MM.1S (cell line): Measurements from ENCODE around the gene CELF4.

Experiments
- EZH2 ChIP-seq: fragments of 300-600 bp; sonication (generic); optimal IDR thresholded peaks from 2 replicates; pipeline ENCODE3; 2017; ENCODE audit warnings: low read depth, mild to moderate bottlenecking, antibody characterized with exemption, low read length, mixed read lengths
- EZH2phosphoT487 ChIP-seq: fragments of 300-600 bp; sonication (generic); IDR thresholded peaks from 2 replicates; pipeline ENCODE4 v1.6.1; 2018; ENCODE audit warnings: antibody characterized with exemption, low read length
- TF ChIP-seq, protein P1 (sequence below): fragments of 300-600 bp; sonication (generic); IDR thresholded peaks from 2 replicates; pipeline ENCODE4 v1.5.1; 2016; ENCODE audit warnings: antibody characterized with exemption, low read length, mixed read lengths

DNA sequence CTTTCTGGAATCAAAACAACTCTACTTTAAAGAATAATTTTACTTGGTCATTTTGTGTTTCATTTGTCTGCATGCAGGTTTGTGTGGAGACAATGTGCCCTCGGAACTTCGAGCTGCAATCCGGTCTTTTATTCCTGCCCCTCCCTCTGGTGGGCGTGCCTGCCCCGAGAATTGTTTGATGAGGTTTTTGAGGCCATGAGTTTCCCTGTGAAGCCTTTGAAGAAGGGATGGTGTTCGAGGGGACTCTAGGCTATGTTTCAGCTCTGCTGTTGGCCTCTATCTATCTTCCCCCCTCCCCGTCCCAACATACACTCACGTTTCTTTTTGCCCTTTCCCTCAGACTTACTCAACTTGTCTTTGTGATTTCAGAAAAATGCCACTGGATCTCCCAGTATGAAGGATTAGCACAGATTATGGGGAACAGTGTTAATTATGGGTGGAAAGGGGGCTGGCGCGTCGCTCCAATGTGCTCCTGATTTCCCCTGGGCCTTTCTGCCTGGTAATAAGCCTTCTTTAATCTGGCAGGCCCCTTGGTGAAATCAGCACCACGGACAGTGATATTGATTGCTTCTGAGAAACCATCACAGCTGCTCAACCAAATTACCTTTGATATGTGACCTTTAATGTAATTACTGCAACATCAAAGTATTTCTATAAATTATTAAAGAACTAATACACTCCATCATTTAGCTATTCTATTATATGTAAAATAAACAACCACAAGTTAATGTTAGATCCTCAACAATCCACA is 82.2 kb downstream of the CELF4 start:
- TF ChIP-seq, protein P1, sequence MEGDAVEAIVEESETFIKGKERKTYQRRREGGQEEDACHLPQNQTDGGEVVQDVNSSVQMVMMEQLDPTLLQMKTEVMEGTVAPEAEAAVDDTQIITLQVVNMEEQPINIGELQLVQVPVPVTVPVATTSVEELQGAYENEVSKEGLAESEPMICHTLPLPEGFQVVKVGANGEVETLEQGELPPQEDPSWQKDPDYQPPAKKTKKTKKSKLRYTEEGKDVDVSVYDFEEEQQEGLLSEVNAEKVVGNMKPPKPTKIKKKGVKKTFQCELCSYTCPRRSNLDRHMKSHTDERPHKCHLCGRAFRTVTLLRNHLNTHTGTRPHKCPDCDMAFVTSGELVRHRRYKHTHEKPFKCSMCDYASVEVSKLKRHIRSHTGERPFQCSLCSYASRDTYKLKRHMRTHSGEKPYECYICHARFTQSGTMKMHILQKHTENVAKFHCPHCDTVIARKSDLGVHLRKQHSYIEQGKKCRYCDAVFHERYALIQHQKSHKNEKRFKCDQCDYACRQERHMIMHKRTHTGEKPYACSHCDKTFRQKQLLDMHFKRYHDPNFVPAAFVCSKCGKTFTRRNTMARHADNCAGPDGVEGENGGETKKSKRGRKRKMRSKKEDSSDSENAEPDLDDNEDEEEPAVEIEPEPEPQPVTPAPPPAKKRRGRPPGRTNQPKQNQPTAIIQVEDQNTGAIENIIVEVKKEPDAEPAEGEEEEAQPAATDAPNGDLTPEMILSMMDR: no peak
- TF ChIP-seq EZH2 (no peak), EZH2phosphoT487 (no peak)
